Kidney epithelial cell (primary cell): ENCODE results near the gene NNMT. TPM values are rescaled to one million over a fixed set of nuclear protein-coding genes. Genes with fewer than 3 reads are reported as not detected.

Experiments used
- DNase-seq: peaks from one replicate; pipeline ENCODE4 v3.0.0-alpha.2; 2010; ENCODE audit warnings: low read depth
- H3K27me3 ChIP-seq: 2 replicates; pipeline ENCODE4 v1.6.0; 2011; ENCODE audit warnings: low read length; ENCODE audit not compliant: control insufficient read depth, insufficient read depth
- H3K36me3 ChIP-seq: 2 replicates; pipeline ENCODE4 v1.5.1; 2011; ENCODE audit warnings: low read length; ENCODE audit not compliant: control insufficient read depth, insufficient read depth
- H3K4me3 ChIP-seq: 2 replicates; pipeline ENCODE4 v1.5.1; 2011; ENCODE audit warnings: low read depth, mild to moderate bottlenecking, control low read depth, low read length
- total RNA-seq: library from RNA; depleted of rRNA; stranded (reverse); fragments of >200 nt; gene quantifications from 2 replicates; pipeline ENCODE4 v1.2.3, GENCODE V29; 2015
- TF ChIP-seq, protein P1 (sequence below): IDR thresholded peaks from 2 replicates; pipeline ENCODE4 v1.5.1; 2011; ENCODE audit warnings: mild to moderate bottlenecking, moderate library complexity, low read length, control low read depth, inconsistent platforms; ENCODE audit not compliant: insufficient read depth, poor library complexity, severe bottlenecking

NNMT gene
- total RNA-seq, 1 donor from 2014 or later = 470 TPM

GRCh38 chr11:114348200-114349191, 52.3 kb downstream of the NNMT start:
- Histone ChIP-seq H3K27me3 (no peaks in the 10 kb centered on the region), H3K4me3 (no peak overlapping the region), H3K36me3 (no peaks in the 10 kb centered on the region)
- TF ChIP-seq, protein P1, sequence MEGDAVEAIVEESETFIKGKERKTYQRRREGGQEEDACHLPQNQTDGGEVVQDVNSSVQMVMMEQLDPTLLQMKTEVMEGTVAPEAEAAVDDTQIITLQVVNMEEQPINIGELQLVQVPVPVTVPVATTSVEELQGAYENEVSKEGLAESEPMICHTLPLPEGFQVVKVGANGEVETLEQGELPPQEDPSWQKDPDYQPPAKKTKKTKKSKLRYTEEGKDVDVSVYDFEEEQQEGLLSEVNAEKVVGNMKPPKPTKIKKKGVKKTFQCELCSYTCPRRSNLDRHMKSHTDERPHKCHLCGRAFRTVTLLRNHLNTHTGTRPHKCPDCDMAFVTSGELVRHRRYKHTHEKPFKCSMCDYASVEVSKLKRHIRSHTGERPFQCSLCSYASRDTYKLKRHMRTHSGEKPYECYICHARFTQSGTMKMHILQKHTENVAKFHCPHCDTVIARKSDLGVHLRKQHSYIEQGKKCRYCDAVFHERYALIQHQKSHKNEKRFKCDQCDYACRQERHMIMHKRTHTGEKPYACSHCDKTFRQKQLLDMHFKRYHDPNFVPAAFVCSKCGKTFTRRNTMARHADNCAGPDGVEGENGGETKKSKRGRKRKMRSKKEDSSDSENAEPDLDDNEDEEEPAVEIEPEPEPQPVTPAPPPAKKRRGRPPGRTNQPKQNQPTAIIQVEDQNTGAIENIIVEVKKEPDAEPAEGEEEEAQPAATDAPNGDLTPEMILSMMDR = peak; percentile 48
- peak; percentile 28 for DNase-seq

- TF ChIP-seq, protein P1 = no peak
- H3K27me3 ChIP-seq = no peaks in the 10 kb centered on the region
- H3K4me3 ChIP-seq = no peak overlapping the region
- no peak for DNase-seq
- no peaks in the 10 kb centered on the region for H3K36me3 ChIP-seq
These were observed 53.8 kb downstream of the NNMT start for GRCh38 chr11:114350022-114350421.

- no peaks in the 10 kb centered on the region for H3K27me3 ChIP-seq
- TF ChIP-seq, protein P1 = no peak
- H3K36me3 ChIP-seq = no peaks in the 10 kb centered on the region
- H3K4me3 ChIP-seq = no peak overlapping the region
- no peak for DNase-seq
These were observed 57.2 kb downstream of the NNMT start for GRCh38 chr11:114353443-114353842.

- H3K36me3 ChIP-seq = no peaks in the 10 kb centered on the region
- H3K27me3 ChIP-seq = no peaks in the 10 kb centered on the region
- H3K4me3 ChIP-seq = no peak overlapping the region
- peak; percentile 82 for DNase-seq
- TF ChIP-seq, protein P1 = no peak
These were observed 57.9 kb downstream of the NNMT start for GRCh38 chr11:114354076-114354475.

DNA sequence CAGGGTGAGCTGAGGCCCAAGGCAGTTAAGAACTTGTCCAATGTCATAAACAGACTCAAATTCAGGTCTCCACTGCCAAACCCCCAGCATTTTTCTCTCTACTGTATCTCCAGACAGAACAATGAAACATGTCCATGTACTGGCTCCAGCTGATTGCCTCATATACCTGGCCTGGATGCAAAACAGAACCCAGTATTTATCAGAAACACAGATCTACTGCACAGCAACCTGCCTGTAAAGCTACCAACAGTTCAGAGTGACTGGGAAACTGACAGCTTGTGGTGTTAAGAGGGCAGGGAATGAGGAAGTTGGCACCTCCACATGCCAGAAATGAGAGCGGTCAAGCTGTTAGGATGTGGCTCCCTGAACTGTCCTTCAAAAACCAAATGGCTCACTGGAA, 62.5 kb downstream of the NNMT start:
- TF ChIP-seq, protein P1 = no peak
- DNase-seq = no peak
- H3K27me3 ChIP-seq = no peaks in the 10 kb centered on the region
- no peak overlapping the region for H3K4me3 ChIP-seq
- no peaks in the 10 kb centered on the region for H3K36me3 ChIP-seq

DNA sequence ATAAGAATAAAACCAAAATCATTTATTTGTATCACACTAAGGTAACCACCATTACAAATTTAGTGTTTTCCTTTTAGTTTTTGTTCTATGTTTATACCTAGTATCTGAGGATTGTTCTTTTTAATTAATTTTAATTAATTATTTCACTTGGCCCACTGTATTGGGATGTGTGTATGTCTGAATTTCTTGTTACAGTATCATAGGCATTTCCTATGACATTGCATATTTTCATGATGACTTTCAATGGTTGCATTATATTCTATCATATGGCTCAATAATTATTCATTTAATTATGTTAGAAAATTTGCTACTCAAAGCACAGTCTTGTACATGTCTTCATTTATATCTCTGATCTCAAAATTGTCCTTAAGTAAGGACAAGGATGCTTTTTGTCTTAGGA, 63.1 kb downstream of the NNMT start:
- DNase-seq = no peak
- TF ChIP-seq, protein P1 = no peak
- Histone ChIP-seq H3K27me3 (no peaks in the 10 kb centered on the region), H3K4me3 (no peak overlapping the region), H3K36me3 (no peaks in the 10 kb centered on the region)
